Panc1 (cell line): ENCODE data around the gene BFSP1. TPM values are rescaled to one million over a fixed set of nuclear protein-coding genes. Genes with fewer than 3 reads are reported as not detected.

Source experiments
- ATAC-seq: fragments of 200-7000 bp; cut with Tn5 transposase; 2 replicates; pipeline ENCODE4 v1.9.1; 2020; ENCODE audit warnings: mild to moderate bottlenecking, moderate library complexity
- BruUV-seq: library from RNA; stranded (reverse); fragments of 400-500 nt; replicated peaks from 2 replicates; lab custom pipeline; 2021; lab: Mats Ljungman, UMichigan
- CTCF ChIA-PET: fragments of 300-600 bp; sonication (Branson Sonifier 250); formaldehyde crosslinking; loops from one replicate; lab custom pipeline; 2022; ENCODE audit warnings: antibody characterized with exemption; lab: Charles Lee
- POLR2A ChIA-PET: fragments of 300-600 bp; sonication (Branson Sonifier 250); formaldehyde crosslinking; loops from one replicate; lab custom pipeline; 2022; ENCODE audit warnings: antibody characterized with exemption; lab: Charles Lee
- DNase-seq: peaks from one replicate; pipeline ENCODE4 v3.0.0-alpha.2; 2010; ENCODE audit warnings: low read depth, low spot score
- H3K27ac ChIP-seq: 2 replicates; pipeline ENCODE4 v1.5.1; 2011; ENCODE audit warnings: mild to moderate bottlenecking, low read length, inconsistent platforms
- H3K27me3 ChIP-seq: fragments of 200-500 bp; sonication (Bioruptor generic); 2 replicates; pipeline ENCODE4 v1.6.0; 2014; ENCODE audit warnings: low read length, inconsistent platforms; ENCODE audit not compliant: control insufficient read depth, insufficient read depth
- H3K36me3 ChIP-seq: fragments of 200-500 bp; sonication (Bioruptor generic); 2 replicates; pipeline ENCODE4 v1.5.1; 2014; ENCODE audit warnings: inconsistent platforms, mild to moderate bottlenecking, low read length, moderate library complexity; ENCODE audit not compliant: control insufficient read depth, insufficient read depth
- H3K4me1 ChIP-seq: 2 replicates; pipeline ENCODE4 v1.5.1; 2011; ENCODE audit warnings: inconsistent platforms, mild to moderate bottlenecking, low read length, moderate library complexity; ENCODE audit not compliant: control insufficient read depth, insufficient read depth
- H3K4me3 ChIP-seq, 2 experiments: 2 replicates each; pipeline ENCODE4 v1.5.1; 2011 to 2012; ENCODE audit warnings: low read depth in 2 of 2, low read length in 2 of 2, mild to moderate bottlenecking in 2 of 2, inconsistent platforms in 1 of 2, moderate library complexity in 1 of 2
- H3K9me3 ChIP-seq: fragments of 200-500 bp; sonication (Bioruptor generic); 2 replicates; pipeline ENCODE4 v1.5.1; 2014; ENCODE audit warnings: low read depth, mild to moderate bottlenecking, inconsistent platforms, low read length, moderate library complexity; ENCODE audit not compliant: control insufficient read depth, insufficient read depth
- POLR2AphosphoS5 ChIP-seq: IDR thresholded peaks from 2 replicates; pipeline ENCODE4 v1.6.1; 2012; ENCODE audit warnings: mild to moderate bottlenecking, low read depth, low read length, moderate library complexity
- REST ChIP-seq, 2 experiments: IDR thresholded peaks; 2 replicates each; pipeline ENCODE4 v1.6.1; 2011 to 2012; ENCODE audit warnings: low read depth in 2 of 2, control low read depth in 1 of 2, low read length in 1 of 2, mild to moderate bottlenecking in 1 of 2, moderate library complexity in 1 of 2; ENCODE audit not compliant: insufficient read depth in 1 of 2
- SIN3A ChIP-seq: IDR thresholded peaks from 2 replicates; pipeline ENCODE4 v1.6.1; 2012; ENCODE audit warnings: low read depth, mild to moderate bottlenecking, low read length, moderate library complexity, borderline replicate concordance; ENCODE audit not compliant: insufficient read depth
- TCF7L2 ChIP-seq: IDR thresholded peaks from 2 replicates; pipeline ENCODE4 v1.6.1; 2011; ENCODE audit warnings: mild to moderate bottlenecking, low read depth, low read length, inconsistent platforms
- in situ Hi-C: cut with HindIII; loops from 2 replicates; pipeline ENCODE4 v1.10.0; 2016; ENCODE audit warnings: low sequenced_read_pairs, low pct_unique_long_range_greater_than_20kb
- intact Hi-C: fragments of 100-400 bp; cut with micrococcal nuclease; formaldehyde crosslinking; loops from one replicate; pipeline ENCODE4 v1.10.0; 2022; ENCODE audit not compliant: unreplicated experiment
- total RNA-seq: library from RNA; stranded (reverse); gene quantifications from one replicate; pipeline ENCODE4 v1.2.1, GENCODE V29; 2021; ENCODE audit not compliant: unreplicated experiment
- TF ChIP-seq, protein P1 (sequence below): fragments of 450-650 bp; IDR thresholded peaks from 2 replicates; pipeline ENCODE4 v1.5.1; 2017; ENCODE audit warnings: mild to moderate bottlenecking

BFSP1 gene
- total RNA-seq, 1 experiment from 2014 or later: 6.9 TPM

GRCh38 chr20:17557675-17558006 is 26.5 kb upstream of the BFSP1 start:
- Histone ChIP-seq H3K4me3 (peak overlapping the region; percentile 33 to 45), H3K4me1 (peaks cover 56% of the 10 kb centered on the region), H3K36me3 (no peaks in the 10 kb centered on the region; the same call in 1 of the 2 replicates), H3K9me3 (no peaks in the 10 kb centered on the region), H3K27me3 (no peaks in the 10 kb centered on the region), H3K27ac (peak overlapping the region; percentile 100)
- POLR2A ChIA-PET: interaction anchor here (0.7 to 3.6 kb wide), 3 partner anchors 9 to 13 kb away, joined by 3 to 36 read pairs (median 3); partner anchors contain the start of gene DSTN
- no peak for DNase-seq
- CTCF ChIA-PET: no interaction called here
- ATAC-seq: peak; percentile 37; the same call in 1 of the 2 replicates
- in situ Hi-C loops: no loop called here
- no TSS peak for BruUV-seq
- TF ChIP-seq REST (IDR thresholded peaks at IDR 0.05; ENCODE audit: insufficient read depth in 1 of 2, low read depth in 2 of 2, low read length in 1 of 2) (no peak), TCF7L2 (0 out of 2 replicates have a peak, but pooled peaks have one; percentile 8), POLR2AphosphoS5 (no peak), SIN3A (no peak)
- TF ChIP-seq, protein P1, sequence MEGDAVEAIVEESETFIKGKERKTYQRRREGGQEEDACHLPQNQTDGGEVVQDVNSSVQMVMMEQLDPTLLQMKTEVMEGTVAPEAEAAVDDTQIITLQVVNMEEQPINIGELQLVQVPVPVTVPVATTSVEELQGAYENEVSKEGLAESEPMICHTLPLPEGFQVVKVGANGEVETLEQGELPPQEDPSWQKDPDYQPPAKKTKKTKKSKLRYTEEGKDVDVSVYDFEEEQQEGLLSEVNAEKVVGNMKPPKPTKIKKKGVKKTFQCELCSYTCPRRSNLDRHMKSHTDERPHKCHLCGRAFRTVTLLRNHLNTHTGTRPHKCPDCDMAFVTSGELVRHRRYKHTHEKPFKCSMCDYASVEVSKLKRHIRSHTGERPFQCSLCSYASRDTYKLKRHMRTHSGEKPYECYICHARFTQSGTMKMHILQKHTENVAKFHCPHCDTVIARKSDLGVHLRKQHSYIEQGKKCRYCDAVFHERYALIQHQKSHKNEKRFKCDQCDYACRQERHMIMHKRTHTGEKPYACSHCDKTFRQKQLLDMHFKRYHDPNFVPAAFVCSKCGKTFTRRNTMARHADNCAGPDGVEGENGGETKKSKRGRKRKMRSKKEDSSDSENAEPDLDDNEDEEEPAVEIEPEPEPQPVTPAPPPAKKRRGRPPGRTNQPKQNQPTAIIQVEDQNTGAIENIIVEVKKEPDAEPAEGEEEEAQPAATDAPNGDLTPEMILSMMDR: no peak
- intact Hi-C loops: no loop called here

GRCh38 chr20:17556837-17557674 is 25.9 kb upstream of the BFSP1 start:
- Histone ChIP-seq H3K27ac (peak overlapping the region; percentile 100), H3K4me3 (peak overlapping the region; percentile 33 to 45), H3K9me3 (no peaks in the 10 kb centered on the region), H3K27me3 (no peaks in the 10 kb centered on the region), H3K36me3 (no peaks in the 10 kb centered on the region; the same call in 1 of the 2 replicates), H3K4me1 (peaks cover 53% of the 10 kb centered on the region)
- ChIA-PET POLR2A (interaction anchor here (0.7 to 3.6 kb wide), 3 partner anchors 10 to 14 kb away, joined by 3 to 36 read pairs (median 3); partner anchors contain the start of gene DSTN), CTCF (interaction anchor here (0.6 kb wide), 1 partner anchor 18 kb away, joined by 15 read pairs; no protein-coding TSS in a partner anchor)
- ATAC-seq (peak; percentile 51), DNase-seq (no peak)
- in situ Hi-C loops (no loop called here), intact Hi-C loops (no loop called here)
- BruUV-seq: no TSS peak
- TF ChIP-seq TCF7L2: peak; percentile 30; the same call in 1 of the 2 replicates
- no peak for TF ChIP-seq REST (IDR thresholded peaks at IDR 0.05; ENCODE audit: insufficient read depth in 1 of 2, low read depth in 2 of 2, low read length in 1 of 2)
